NCI-H748 (cell line): Measurements from ENCODE around the gene SMIM38.

Experiments used
- DNase-seq: peaks from one replicate; lab custom pipeline; 2025; ENCODE audit not compliant: unreplicated experiment; lab: John Stamatoyannopoulos, UW

Gene SMIM38

GRCh38 chr11:69201764-69202370, 46.1 kb downstream of the SMIM38 start:
- DNase-seq, result no peak

- DNase-seq, result no peak
Observed at GRCh38 chr11:69202511-69203221, 46.9 kb downstream of the SMIM38 start.

GRCh38 chr11:69203381-69203780, 47.6 kb downstream of the SMIM38 start:
- DNase-seq, result no peak

- no peak for DNase-seq
Observed at GRCh38 chr11:69203901-69204245, 48.1 kb downstream of the SMIM38 start.

GRCh38 chr11:69204246-69204940, 48.7 kb downstream of the SMIM38 start:
- DNase-seq, result no peak

GRCh38 chr11:69204941-69205742, 49.4 kb downstream of the SMIM38 start:
- no peak for DNase-seq
